GM19035 (cell line): ENCODE data around the gene OR2T34.
"Not testable (repeated sequence)": the region's sequence is repeated elsewhere in the genome, so short reads cannot be mapped to it uniquely, and the experiment has no call there.

Experiments
- ATAC-seq: cut with Tn5 transposase; IDR thresholded peaks from one replicate; pipeline ENCODE4 v1.9.1; 2021; ENCODE audit not compliant: unreplicated experiment

OR2T34 gene

GRCh38 chr1:248562672-248563071 is 11.9 kb downstream of the OR2T34 start, which contains the start of gene OR2T29:
TSS of gene OR2T29 (minus strand) at chr1:248562772. CDS start at chr1:248559491, 3,281 bp downstream.
- not testable (repeated sequence) for ATAC-seq

- not testable (repeated sequence) for ATAC-seq
Observed at GRCh38 chr1:248551027-248551426, 23.5 kb downstream of the OR2T34 start.

- ATAC-seq, result not testable (repeated sequence)
Observed at GRCh38 chr1:248547383-248547782, 27.2 kb downstream of the OR2T34 start.

GRCh38 chr1:248537449-248537848 is 37.1 kb downstream of the OR2T34 start:
- not testable (repeated sequence) for ATAC-seq
